ENCODE data around the gene PDSS1.

PDSS1 gene

GRCh38 chr10:26696786-26697162 is 727 bp upstream of the PDSS1 start:
- in situ Hi-C loops (cut with MboI; ENCODE audit: low pct_unique_long_range_greater_than_20kb, low sequenced_read_pairs) = no loop called here

GRCh38 chr10:26697922-26698608 is 564 bp downstream of the PDSS1 start:
- peak; percentile 15 for DNase-seq
- in situ Hi-C loops (cut with MboI; ENCODE audit: low pct_unique_long_range_greater_than_20kb, low sequenced_read_pairs) = no loop called here

More at GRCh38 chr10:26696786-26697162, 727 bp upstream of the PDSS1 start:
- no peak for DNase-seq

- peak; percentile 21 for DNase-seq
- in situ Hi-C loops (cut with MboI; ENCODE audit: low pct_unique_long_range_greater_than_20kb, low sequenced_read_pairs) = no loop called here
These were observed 1.4 kb downstream of the PDSS1 start for GRCh38 chr10:26698909-26699308.

- in situ Hi-C loops (cut with MboI; ENCODE audit: low pct_unique_long_range_greater_than_20kb, low sequenced_read_pairs) = no loop called here
- no peak for DNase-seq
These were observed 2.1 kb downstream of the PDSS1 start for GRCh38 chr10:26699631-26700030.

- in situ Hi-C loops (cut with MboI; ENCODE audit: low pct_unique_long_range_greater_than_20kb, low sequenced_read_pairs) = no loop called here
- no peak for DNase-seq
These were observed 3.6 kb downstream of the PDSS1 start for GRCh38 chr10:26700884-26701630.

DNA sequence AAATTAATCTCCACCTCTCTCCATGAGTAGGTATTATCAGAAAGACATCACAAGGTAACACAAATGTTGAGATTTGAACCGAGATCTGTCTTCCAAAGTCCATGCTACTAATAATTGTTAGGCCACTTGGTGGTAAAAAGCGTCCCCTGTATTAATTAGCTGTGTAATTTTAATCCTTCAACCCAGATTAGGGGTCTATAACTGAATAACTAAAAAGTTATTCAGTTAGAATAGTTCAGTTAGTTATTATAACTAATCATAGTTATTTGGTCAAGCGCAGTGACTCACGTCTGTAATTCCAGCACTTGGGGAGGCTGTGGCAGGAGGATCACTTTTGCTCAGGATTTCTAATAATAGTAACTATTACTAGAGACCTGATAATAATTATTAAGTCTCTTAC is 5.6 kb downstream of the PDSS1 start:
- in situ Hi-C loops (cut with MboI; ENCODE audit: low pct_unique_long_range_greater_than_20kb, low sequenced_read_pairs) = no loop called here
- DNase-seq = no peak

DNA sequence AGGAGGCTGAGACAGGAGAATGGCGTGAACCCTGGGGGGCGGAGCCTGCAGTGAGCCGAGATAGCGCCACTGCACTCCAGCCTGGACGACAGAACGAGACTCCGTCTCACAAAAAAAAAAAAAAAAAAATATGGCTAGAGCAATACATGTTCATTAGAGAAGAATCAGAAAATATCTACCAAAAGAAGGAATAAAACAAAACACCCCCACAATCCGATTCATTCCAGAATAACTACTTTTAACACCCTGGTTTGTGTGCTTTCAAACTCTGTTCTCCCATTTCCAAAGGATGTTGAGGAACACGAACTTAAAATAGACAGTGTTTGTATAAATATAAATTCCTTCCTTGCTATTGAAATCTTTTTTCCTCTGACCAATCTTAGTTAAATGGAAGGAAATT is 6.5 kb downstream of the PDSS1 start:
- in situ Hi-C loops (cut with MboI; ENCODE audit: low pct_unique_long_range_greater_than_20kb, low sequenced_read_pairs) = no loop called here

DNA sequence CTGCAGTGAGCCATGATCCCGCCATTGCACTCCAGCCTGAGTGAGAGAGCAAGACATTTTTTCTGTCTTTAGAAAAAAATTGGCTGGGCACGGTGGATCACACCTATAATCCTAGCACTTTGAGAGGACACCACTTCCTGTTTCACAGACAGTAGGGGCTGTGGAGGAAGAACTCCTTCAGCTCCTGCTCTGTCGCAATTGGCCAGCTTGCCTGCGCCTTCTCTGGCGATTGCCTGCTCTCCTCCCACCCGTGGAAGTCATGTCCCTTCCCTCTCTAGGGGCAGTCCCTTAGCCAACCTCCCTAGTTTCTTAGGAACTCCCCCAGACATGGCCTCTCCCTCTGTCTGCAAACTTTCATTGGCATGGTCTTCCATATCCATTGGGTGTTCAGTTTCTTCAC is 8.7 kb downstream of the PDSS1 start:
- peak; percentile 74 for DNase-seq
- in situ Hi-C loops (cut with MboI; ENCODE audit: low pct_unique_long_range_greater_than_20kb, low sequenced_read_pairs) = no loop called here

More for the DNA sequence above, 6.5 kb downstream of the PDSS1 start:
- DNase-seq = no peak

DNA sequence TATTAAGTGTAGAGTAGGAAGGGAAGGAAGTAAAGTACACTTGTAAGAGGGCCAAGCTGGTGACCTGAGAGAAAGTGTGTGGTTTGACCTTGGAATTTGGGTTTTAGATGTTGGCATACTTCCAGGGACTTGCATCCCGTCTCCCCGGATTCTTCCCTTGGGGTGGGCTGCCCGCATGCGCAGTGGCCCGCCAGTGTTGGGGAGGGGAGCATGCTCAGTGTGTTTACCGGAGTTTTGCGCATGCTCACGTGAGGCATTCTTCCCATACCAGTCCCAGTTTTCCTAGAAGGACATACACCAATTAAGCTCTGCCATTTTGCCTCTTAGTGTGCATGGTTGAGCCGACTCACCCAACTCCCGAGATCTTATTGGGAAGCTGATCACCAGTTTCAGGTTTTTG is 9.4 kb downstream of the PDSS1 start:
- no peak for DNase-seq
- in situ Hi-C loops (cut with MboI; ENCODE audit: low pct_unique_long_range_greater_than_20kb, low sequenced_read_pairs) = no loop called here

GRCh38 chr10:26711324-26711723 is 13.8 kb downstream of the PDSS1 start:
- DNase-seq = no peak
- in situ Hi-C loops (cut with MboI; ENCODE audit: low pct_unique_long_range_greater_than_20kb, low sequenced_read_pairs) = no loop called here

DNA sequence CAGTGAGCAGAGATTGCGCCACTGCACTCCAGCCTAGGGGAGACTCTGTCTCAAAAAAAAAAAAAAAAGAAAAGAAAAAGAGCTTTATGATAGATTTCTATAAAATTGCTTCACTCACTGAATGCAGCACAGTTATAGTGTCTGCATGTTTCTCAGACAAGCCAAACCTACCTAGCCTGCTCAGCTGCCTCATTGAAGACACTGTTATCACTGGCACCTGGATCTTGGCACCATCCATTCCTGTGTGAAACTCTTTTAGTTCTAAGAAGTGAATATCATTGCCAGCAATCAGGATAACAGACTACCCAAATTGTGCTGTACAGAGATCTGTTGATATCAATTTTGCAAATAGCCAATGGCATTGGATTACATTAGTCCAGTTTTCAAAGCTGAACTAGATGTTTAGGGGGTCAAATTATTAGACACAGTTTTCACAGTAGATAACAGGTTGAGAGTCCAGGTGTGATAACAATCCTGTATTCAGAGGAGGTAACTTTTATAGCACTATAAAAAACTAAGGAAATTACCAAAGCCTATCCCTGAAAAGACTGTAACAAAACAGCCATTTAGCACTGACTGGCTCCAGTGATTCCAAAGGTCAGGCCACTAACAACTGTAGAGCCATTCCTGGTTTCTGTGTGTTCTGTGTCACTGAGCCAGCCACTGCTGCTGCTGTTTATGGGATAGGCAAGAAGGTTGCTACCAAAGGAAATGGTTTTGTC is 17.1 kb downstream of the PDSS1 start:
- DNase-seq = no peak
- in situ Hi-C loops (cut with MboI; ENCODE audit: low pct_unique_long_range_greater_than_20kb, low sequenced_read_pairs) = no loop called here

GRCh38 chr10:26715137-26715487 is 17.6 kb downstream of the PDSS1 start:
- in situ Hi-C loops (cut with MboI; ENCODE audit: low pct_unique_long_range_greater_than_20kb, low sequenced_read_pairs) = no loop called here
- DNase-seq = no peak

DNA sequence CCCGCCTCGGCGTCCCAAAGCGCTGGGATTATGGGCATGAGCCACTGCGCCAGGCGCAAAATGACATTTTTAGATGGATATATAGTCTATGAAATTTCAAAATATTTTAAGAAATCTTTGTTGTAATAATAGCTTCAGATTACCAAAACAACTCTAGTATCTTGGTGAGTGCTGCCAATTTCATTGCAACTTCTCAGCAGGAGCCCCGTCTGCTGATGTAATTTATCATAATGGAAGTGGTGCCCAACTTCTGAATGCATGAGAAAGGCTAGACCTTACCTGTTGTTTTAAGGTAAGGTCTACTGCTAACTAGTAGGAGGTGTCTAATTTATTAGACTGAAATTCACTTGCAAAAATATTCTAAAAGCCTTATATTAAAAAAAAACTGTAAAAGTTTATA is 20.0 kb downstream of the PDSS1 start:
- no peak for DNase-seq
- in situ Hi-C loops (cut with MboI; ENCODE audit: low pct_unique_long_range_greater_than_20kb, low sequenced_read_pairs) = no loop called here

DNA sequence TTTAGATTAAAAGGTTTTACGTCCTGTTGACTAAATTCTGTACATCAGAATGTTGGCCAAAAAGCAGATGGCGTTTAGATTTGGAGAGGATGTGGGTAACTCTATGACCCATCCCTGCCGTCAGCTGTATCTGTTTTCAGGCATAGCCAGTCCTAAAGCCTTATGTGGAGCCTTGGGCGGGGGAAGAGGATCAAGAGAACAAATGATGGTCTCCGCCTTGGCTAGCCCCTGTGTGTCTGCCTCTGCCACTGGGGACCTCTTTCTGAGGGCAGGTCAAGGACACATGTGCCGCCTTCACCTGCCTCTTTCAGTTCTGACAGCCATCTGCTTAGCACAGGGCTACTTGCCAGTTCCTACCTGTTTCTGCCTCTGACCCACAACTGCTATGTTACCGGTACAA is 24.1 kb downstream of the PDSS1 start:
- DNase-seq = no peak
- in situ Hi-C loops (cut with MboI; ENCODE audit: low pct_unique_long_range_greater_than_20kb, low sequenced_read_pairs) = no loop called here

- in situ Hi-C loops (cut with MboI; ENCODE audit: low pct_unique_long_range_greater_than_20kb, low sequenced_read_pairs) = no loop called here
- DNase-seq = no peak
These were observed 25.5 kb downstream of the PDSS1 start for GRCh38 chr10:26723016-26723415.

GRCh38 chr10:26725837-26726727 is 28.6 kb downstream of the PDSS1 start:
- in situ Hi-C loops (cut with MboI; ENCODE audit: low pct_unique_long_range_greater_than_20kb, low sequenced_read_pairs) = no loop called here
- peak; percentile 57 for DNase-seq

GRCh38 chr10:26727005-26727404 is 29.5 kb downstream of the PDSS1 start:
- no peak for DNase-seq
- in situ Hi-C loops (cut with MboI; ENCODE audit: low pct_unique_long_range_greater_than_20kb, low sequenced_read_pairs) = no loop called here

- in situ Hi-C loops (cut with MboI; ENCODE audit: low pct_unique_long_range_greater_than_20kb, low sequenced_read_pairs) = no loop called here
These were observed 31.5 kb downstream of the PDSS1 start for GRCh38 chr10:26728957-26729356.

GRCh38 chr10:26729395-26729794 is 31.9 kb downstream of the PDSS1 start:
- no peak for DNase-seq
- in situ Hi-C loops (cut with MboI; ENCODE audit: low pct_unique_long_range_greater_than_20kb, low sequenced_read_pairs) = no loop called here

More at GRCh38 chr10:26728957-26729356, 31.5 kb downstream of the PDSS1 start:
- DNase-seq = no peak
